Neutrophil (primary cell): ENCODE results near the gene PCNX4.

Experiments
- H3K27ac ChIP-seq: fragments of 200-600 bp; sonication (generic); 2 replicates; pipeline ENCODE4 v1.5.1; 2016; ENCODE audit warnings: mild to moderate bottlenecking, moderate library complexity
- H3K27me3 ChIP-seq: fragments of 200-600 bp; sonication (generic); 2 replicates; pipeline ENCODE4 v1.6.0; 2016; ENCODE audit warnings: mild to moderate bottlenecking
- H3K36me3 ChIP-seq: fragments of 200-600 bp; sonication (generic); 2 replicates; pipeline ENCODE4 v1.5.1; 2017
- H3K4me1 ChIP-seq, 2 experiments: fragments of 200-600 bp in 1 of 2; sonication (generic) in 1 of 2; 1 replicate in 1 of 2; 2 replicates in 1 of 2; pipeline versions ENCODE4 v1.5.1 to v1.6.1; 2013 to 2016; ENCODE audit warnings: low read depth in 1 of 2, low read length in 1 of 2, mild to moderate bottlenecking in 1 of 2, moderate library complexity in 1 of 2; ENCODE audit not compliant: control insufficient read depth in 1 of 2, insufficient read depth in 1 of 2
- H3K4me3 ChIP-seq, 2 experiments: fragments of 200-600 bp in 1 of 2; sonication (generic) in 1 of 2; 1 replicate in 1 of 2; 2 replicates in 1 of 2; pipeline ENCODE4 v1.5.1; 2013 to 2016; ENCODE audit warnings: low read depth in 1 of 2, low read length in 1 of 2, mild to moderate bottlenecking in 1 of 2, moderate library complexity in 1 of 2
- H3K9me3 ChIP-seq: fragments of 200-600 bp; sonication (generic); 2 replicates; pipeline ENCODE4 v1.5.1; 2016
- CTCF ChIP-seq: fragments of 200-600 bp; sonication (generic); IDR thresholded peaks from 2 replicates; pipeline ENCODE4 v1.5.1; 2016; ENCODE audit warnings: antibody characterized with exemption

PCNX4 gene

GRCh38 chr14:60175255-60175902 lies 83.7 kb downstream of the PCNX4 start:
- Histone ChIP-seq H3K4me3 (no peak overlapping the region), H3K27me3 (no peaks in the 10 kb centered on the region), H3K4me1 (no peaks in the 10 kb centered on the region), H3K36me3 (no peaks in the 10 kb centered on the region), H3K9me3 (no peaks in the 10 kb centered on the region), H3K27ac (no peak overlapping the region)
- TF ChIP-seq CTCF: no peak

GRCh38 chr14:60178164-60178563 lies 86.4 kb downstream of the PCNX4 start:
- H3K36me3 ChIP-seq: no peaks in the 10 kb centered on the region
- H3K27ac ChIP-seq: no peak overlapping the region
- H3K27me3 ChIP-seq: no peaks in the 10 kb centered on the region
- TF ChIP-seq CTCF: no peak
- no peaks in the 10 kb centered on the region for H3K9me3 ChIP-seq
- H3K4me3 ChIP-seq: no peak overlapping the region
- H3K4me1 ChIP-seq: no peaks in the 10 kb centered on the region

- Histone ChIP-seq H3K4me3 (no peak overlapping the region), H3K27ac (no peak overlapping the region)
Observed at GRCh38 chr14:60178820-60179219, 87.1 kb downstream of the PCNX4 start.

GRCh38 chr14:60179431-60179869 lies 87.7 kb downstream of the PCNX4 start:
- no peaks in the 10 kb centered on the region for H3K36me3 ChIP-seq
- H3K27ac ChIP-seq: no peak overlapping the region
- no peaks in the 10 kb centered on the region for H3K9me3 ChIP-seq
- H3K27me3 ChIP-seq: no peaks in the 10 kb centered on the region
- H3K4me3 ChIP-seq: no peak overlapping the region
- no peak for TF ChIP-seq CTCF
- peaks cover 0 to 3% of the 10 kb centered on the region in 2 experiments for H3K4me1 ChIP-seq

More at GRCh38 chr14:60178820-60179219, 87.1 kb downstream of the PCNX4 start:
- no peak for TF ChIP-seq CTCF
- Histone ChIP-seq H3K27me3 (no peaks in the 10 kb centered on the region), H3K4me1 (no peaks in the 10 kb centered on the region), H3K36me3 (no peaks in the 10 kb centered on the region), H3K9me3 (no peaks in the 10 kb centered on the region)

GRCh38 chr14:60183138-60183537 lies 91.4 kb downstream of the PCNX4 start:
- H3K27me3 ChIP-seq: no peaks in the 10 kb centered on the region
- no peak for TF ChIP-seq CTCF
- H3K9me3 ChIP-seq: no peaks in the 10 kb centered on the region
- H3K4me1 ChIP-seq: peaks cover 0 to 3% of the 10 kb centered on the region in 2 experiments
- no peak overlapping the region for H3K4me3 ChIP-seq
- no peak overlapping the region for H3K27ac ChIP-seq
- H3K36me3 ChIP-seq: no peaks in the 10 kb centered on the region
